ENCODE data around the gene FGF7. TPM values are rescaled to one million over a fixed set of nuclear protein-coding genes. Genes with fewer than 3 reads are reported as not detected.

Gene FGF7
- total and polyA plus RNA-seq, 10 of the 15 experiments (the other 5 are each of a cell fraction or from before 2014, with no cell fraction given) = 0.08 TPM; not detected in 9

DNA sequence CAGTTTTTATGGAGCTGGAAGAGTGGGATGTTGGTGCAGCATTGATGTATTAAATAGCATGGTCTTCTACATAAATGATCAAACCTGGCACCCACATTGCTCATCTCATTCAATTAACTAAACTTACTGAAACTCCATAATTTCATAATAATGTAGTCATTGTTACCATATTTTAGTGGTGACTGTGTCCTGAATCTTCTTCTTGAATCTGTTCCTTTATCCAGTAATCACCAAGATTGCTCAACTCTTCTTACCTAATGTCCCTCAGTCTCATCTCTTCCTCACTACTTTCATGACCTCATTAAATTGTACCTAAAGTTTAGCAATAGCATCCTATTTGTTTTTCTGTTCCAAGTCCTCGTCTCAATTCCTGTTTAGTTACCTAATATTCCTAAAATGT lies 69.8 kb downstream of the FGF7 start:
- WGBS (ENCODE audit: insufficient coverage, insufficient replicate concordance, low lambda C conversion rate, missing lambda C conversion rate) = 0% methylated on average over 1 of the region's 1 CpG
- no peaks in the 10 kb centered on the region for H3K4me1 ChIP-seq (ENCODE audit: control insufficient read depth, insufficient read depth, low read length)
- no peaks in the 10 kb centered on the region for H4K20me1 ChIP-seq (ENCODE audit: control insufficient read depth, insufficient read depth)
- SMC1A ChIA-PET (ENCODE audit: uncharacterized antibody, unreplicated experiment) = no interaction called here
- ATAC-seq (no peak), FAIRE-seq (no peak), DNase-seq (ENCODE audit: low read depth, low spot score) (no peak)
- H3K27me3 ChIP-seq (replicated peaks in 1 of 2; ENCODE audit: control insufficient read depth in 2 of 2, insufficient read depth in 2 of 2, low read length in 1 of 2) = no peaks in the 10 kb centered on the region
- in situ Hi-C loops (cut with MboI) = no loop called here
- RAD21 ChIA-PET (ENCODE audit: unreplicated experiment) = no interaction called here
- intact Hi-C loops (cut with micrococcal nuclease; ENCODE audit: unreplicated experiment) = no loop called here
- no peak overlapping the region for H3K27ac ChIP-seq (ENCODE audit: control insufficient read depth, insufficient read depth)
- H3K79me2 ChIP-seq (ENCODE audit: control insufficient read depth, insufficient read depth, low read length) = no peaks in the 10 kb centered on the region
- CTCF ChIA-PET = interaction anchor here (0.7 kb wide), 1 partner anchor 278 kb away, joined by 3 read pairs; no protein-coding TSS in a partner anchor
- POLR2A ChIA-PET = interaction anchor here (0.6 kb wide), 1 partner anchor 328 kb away, joined by 5 read pairs; no protein-coding TSS in a partner anchor
- no peaks in the 10 kb centered on the region for H3K9me3 ChIP-seq (replicated peaks; ENCODE audit: control insufficient read depth, insufficient read depth, low read length)
- H3K36me3 ChIP-seq (ENCODE audit: control insufficient read depth in 2 of 2, insufficient read depth in 2 of 2, low read length in 1 of 2) = no peaks in the 10 kb centered on the region
- no TSS peak for BruUV-seq (replicated peaks)
- H2AFZ ChIP-seq (ENCODE audit: control insufficient read depth, low read depth, low read length) = no peak overlapping the region
- H3K9ac ChIP-seq (ENCODE audit: control insufficient read depth, insufficient read depth, low read length) = no peak overlapping the region
- no peak overlapping the region for H3K4me2 ChIP-seq (ENCODE audit: control insufficient read depth, insufficient read depth)
- H3K4me3 ChIP-seq = no peak overlapping the region
- TF ChIP-seq TCF3 (IDR thresholded peaks at IDR 0.05; ENCODE audit: borderline replicate concordance, insufficient read depth, low read depth, low read length) (no peak), CEBPB (IDR thresholded peaks at IDR 0.05; ENCODE audit: borderline replicate concordance in 1 of 2, low read depth in 2 of 2, low read length in 2 of 2) (no peak), TARDBP (IDR thresholded peaks at IDR 0.05; ENCODE audit: borderline replicate concordance) (no peak), STAT3 (IDR thresholded peaks at IDR 0.05; ENCODE audit: low read depth, low read length) (no peak), FOXM1 (IDR thresholded peaks at IDR 0.05; ENCODE audit: low read depth, low read length) (no peak), JUND (IDR thresholded peaks at IDR 0.05; ENCODE audit: low read depth, low read length) (no peak), BACH1 (IDR thresholded peaks at IDR 0.05; ENCODE audit: borderline replicate concordance) (no peak), BHLHE40 (IDR thresholded peaks at IDR 0.05; ENCODE audit: borderline replicate concordance in 1 of 2, low read depth in 2 of 2, low read length in 1 of 2) (no peak), YY1 (IDR thresholded peaks at IDR 0.05; ENCODE audit: low read depth, low read length) (no peak), EP300 (IDR thresholded peaks at IDR 0.05; ENCODE audit: borderline replicate concordance in 1 of 2, control insufficient read depth in 1 of 2, low read depth in 2 of 2, low read length in 2 of 2) (no peak), ZNF622 (IDR thresholded peaks at IDR 0.05) (no peak)
- TF ChIP-seq, protein P1, sequence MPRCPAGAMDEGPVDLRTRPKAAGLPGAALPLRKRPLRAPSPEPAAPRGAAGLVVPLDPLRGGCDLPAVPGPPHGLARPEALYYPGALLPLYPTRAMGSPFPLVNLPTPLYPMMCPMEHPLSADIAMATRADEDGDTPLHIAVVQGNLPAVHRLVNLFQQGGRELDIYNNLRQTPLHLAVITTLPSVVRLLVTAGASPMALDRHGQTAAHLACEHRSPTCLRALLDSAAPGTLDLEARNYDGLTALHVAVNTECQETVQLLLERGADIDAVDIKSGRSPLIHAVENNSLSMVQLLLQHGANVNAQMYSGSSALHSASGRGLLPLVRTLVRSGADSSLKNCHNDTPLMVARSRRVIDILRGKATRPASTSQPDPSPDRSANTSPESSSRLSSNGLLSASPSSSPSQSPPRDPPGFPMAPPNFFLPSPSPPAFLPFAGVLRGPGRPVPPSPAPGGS (IDR thresholded peaks at IDR 0.05; ENCODE audit: borderline replicate concordance, insufficient read depth, low read depth, low read length, poor library complexity, severe bottlenecking) = no peak
- TF ChIP-seq, protein P2, sequence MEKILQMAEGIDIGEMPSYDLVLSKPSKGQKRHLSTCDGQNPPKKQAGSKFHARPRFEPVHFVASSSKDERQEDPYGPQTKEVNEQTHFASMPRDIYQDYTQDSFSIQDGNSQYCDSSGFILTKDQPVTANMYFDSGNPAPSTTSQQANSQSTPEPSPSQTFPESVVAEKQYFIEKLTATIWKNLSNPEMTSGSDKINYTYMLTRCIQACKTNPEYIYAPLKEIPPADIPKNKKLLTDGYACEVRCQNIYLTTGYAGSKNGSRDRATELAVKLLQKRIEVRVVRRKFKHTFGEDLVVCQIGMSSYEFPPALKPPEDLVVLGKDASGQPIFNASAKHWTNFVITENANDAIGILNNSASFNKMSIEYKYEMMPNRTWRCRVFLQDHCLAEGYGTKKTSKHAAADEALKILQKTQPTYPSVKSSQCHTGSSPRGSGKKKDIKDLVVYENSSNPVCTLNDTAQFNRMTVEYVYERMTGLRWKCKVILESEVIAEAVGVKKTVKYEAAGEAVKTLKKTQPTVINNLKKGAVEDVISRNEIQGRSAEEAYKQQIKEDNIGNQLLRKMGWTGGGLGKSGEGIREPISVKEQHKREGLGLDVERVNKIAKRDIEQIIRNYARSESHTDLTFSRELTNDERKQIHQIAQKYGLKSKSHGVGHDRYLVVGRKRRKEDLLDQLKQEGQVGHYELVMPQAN (conservative IDR thresholded peaks at IDR 0.05) = no peak
- TF ChIP-seq, protein P3, sequence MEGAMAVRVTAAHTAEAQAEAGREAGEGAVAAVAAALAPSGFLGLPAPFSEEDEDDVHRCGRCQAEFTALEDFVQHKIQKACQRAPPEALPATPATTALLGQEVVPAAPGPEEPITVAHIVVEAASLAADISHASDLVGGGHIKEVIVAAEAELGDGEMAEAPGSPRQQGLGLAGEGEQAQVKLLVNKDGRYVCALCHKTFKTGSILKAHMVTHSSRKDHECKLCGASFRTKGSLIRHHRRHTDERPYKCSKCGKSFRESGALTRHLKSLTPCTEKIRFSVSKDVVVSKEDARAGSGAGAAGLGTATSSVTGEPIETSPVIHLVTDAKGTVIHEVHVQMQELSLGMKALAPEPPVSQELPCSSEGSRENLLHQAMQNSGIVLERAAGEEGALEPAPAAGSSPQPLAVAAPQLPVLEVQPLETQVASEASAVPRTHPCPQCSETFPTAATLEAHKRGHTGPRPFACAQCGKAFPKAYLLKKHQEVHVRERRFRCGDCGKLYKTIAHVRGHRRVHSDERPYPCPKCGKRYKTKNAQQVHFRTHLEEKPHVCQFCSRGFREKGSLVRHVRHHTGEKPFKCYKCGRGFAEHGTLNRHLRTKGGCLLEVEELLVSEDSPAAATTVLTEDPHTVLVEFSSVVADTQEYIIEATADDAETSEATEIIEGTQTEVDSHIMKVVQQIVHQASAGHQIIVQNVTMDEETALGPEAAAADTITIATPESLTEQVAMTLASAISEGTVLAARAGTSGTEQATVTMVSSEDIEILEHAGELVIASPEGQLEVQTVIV (IDR thresholded peaks at IDR 0.05; ENCODE audit: borderline replicate concordance, partially characterized antibody) = no peak
